Karpas-422 (cell line): Measurements from ENCODE around the gene CRK. TPM values are rescaled to one million over a fixed set of nuclear protein-coding genes. Genes with fewer than 3 reads are reported as not detected.

ENCODE experiments used
- DNase-seq: peaks from one replicate; pipeline ENCODE4 v3.0.0-alpha.2; 2015
- H2AFZ ChIP-seq: fragments of 200-600 bp; sonication (generic); 2 replicates; pipeline ENCODE4 v1.6.1; 2014; ENCODE audit warnings: antibody characterized with exemption, low read length, mixed read lengths
- H3K27ac ChIP-seq: fragments of 200-600 bp; sonication (generic); 2 replicates; pipeline ENCODE4 v1.5.1; 2014; ENCODE audit warnings: mild to moderate bottlenecking, low read length, moderate library complexity
- H3K27me3 ChIP-seq: fragments of 200-600 bp; sonication (generic); 2 replicates; pipeline ENCODE4 v1.6.1; 2014; ENCODE audit warnings: low read length, mixed read lengths
- H3K36me3 ChIP-seq: fragments of 200-600 bp; sonication (generic); 2 replicates; pipeline ENCODE4 v1.6.1; 2014; ENCODE audit warnings: low read length, mixed read lengths; ENCODE audit not compliant: insufficient read depth
- H3K4me1 ChIP-seq: fragments of 200-600 bp; sonication (generic); 2 replicates; pipeline ENCODE4 v1.6.1; 2014; ENCODE audit warnings: mild to moderate bottlenecking, low read length, mixed read lengths
- H3K4me2 ChIP-seq: fragments of 200-600 bp; sonication (generic); 2 replicates; pipeline ENCODE4 v1.6.1; 2014; ENCODE audit warnings: low read length, low read depth, mild to moderate bottlenecking; ENCODE audit not compliant: poor library complexity, severe bottlenecking
- H3K4me3 ChIP-seq: fragments of 200-600 bp; sonication (generic); 2 replicates; pipeline ENCODE4 v1.5.1; 2014; ENCODE audit warnings: mild to moderate bottlenecking, antibody characterized with exemption, low read length, mixed read lengths
- H3K79me2 ChIP-seq: fragments of 200-600 bp; sonication (generic); 2 replicates; pipeline ENCODE4 v1.6.1; 2014; ENCODE audit warnings: mild to moderate bottlenecking, low read length, mixed read lengths
- H3K9ac ChIP-seq: fragments of 200-600 bp; sonication (generic); 2 replicates; pipeline ENCODE4 v1.6.0; 2014; ENCODE audit warnings: low read length
- H3K9me2 ChIP-seq: fragments of 200-600 bp; sonication (generic), shearing (Covaris generic); replicated peaks from 2 replicates; pipeline ENCODE4 v1.6.0; 2014; ENCODE audit warnings: mild to moderate bottlenecking, low read length, moderate library complexity; ENCODE audit not compliant: insufficient read depth
- H3K9me3 ChIP-seq: fragments of 300-700, 200-600 bp; sonication (generic); 2 replicates; pipeline ENCODE4 v1.6.1; 2014; ENCODE audit warnings: low read length, mixed read lengths
- H4K20me1 ChIP-seq: fragments of 200-600 bp; sonication (generic); 2 replicates; pipeline ENCODE4 v1.6.1; 2014; ENCODE audit warnings: mild to moderate bottlenecking, antibody characterized with exemption, low read length, low read depth; ENCODE audit not compliant: insufficient read depth
- total RNA-seq: library from RNA; depleted of rRNA; stranded (reverse); fragments of >200 nt; shearing (Covaris generic); gene quantifications from 2 replicates; pipeline ENCODE4 v1.2.3, GENCODE V29; 2014; ENCODE audit warnings: low replicate concordance

Gene CRK
- total RNA-seq, 1 experiment from 2014 or later = 14.1 TPM

- Histone ChIP-seq H3K4me2 (no peak overlapping the region), H4K20me1 (no peaks in the 10 kb centered on the region), H3K9me3 (no peaks in the 10 kb centered on the region), H3K36me3 (no peaks in the 10 kb centered on the region), H3K9ac (no peak overlapping the region), H3K4me1 (peaks cover 13% of the 10 kb centered on the region), H3K27ac (no peak overlapping the region), H2AFZ (no peak overlapping the region), H3K27me3 (no peaks in the 10 kb centered on the region), H3K9me2 (no peaks in the 10 kb centered on the region), H3K79me2 (no peaks in the 10 kb centered on the region), H3K4me3 (no peak overlapping the region)
- no peak for DNase-seq
Measured at GRCh38 chr17:1495265-1495989, 39.4 kb upstream of the CRK start.

DNA sequence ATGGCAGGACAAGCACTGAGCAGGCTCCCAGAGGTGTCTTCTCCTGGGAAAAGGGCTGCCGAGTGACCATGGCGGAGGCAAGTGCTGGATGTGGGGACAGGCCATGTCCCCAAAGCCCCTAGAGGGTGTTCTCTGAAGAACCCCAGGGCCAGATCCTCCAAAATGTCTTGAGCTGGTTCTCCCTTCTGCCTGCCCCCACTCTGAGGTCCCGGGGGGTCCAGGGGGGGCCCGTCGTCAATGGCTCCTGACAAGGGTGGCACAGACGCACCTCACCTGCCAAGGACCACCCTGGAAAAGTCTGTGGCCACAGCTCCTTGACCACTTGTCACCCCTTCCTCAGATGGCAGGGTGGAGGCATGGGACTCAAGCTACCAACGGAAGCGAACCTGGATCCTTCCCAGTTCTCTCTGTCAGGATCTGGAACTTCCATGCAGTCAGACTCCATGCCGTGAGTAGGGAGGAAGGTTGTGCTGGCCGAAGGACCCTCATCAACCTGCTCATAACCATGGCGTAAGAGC lies 38.8 kb upstream of the CRK start:
- no peak overlapping the region for H3K27ac ChIP-seq
- no peaks in the 10 kb centered on the region for H3K36me3 ChIP-seq
- H3K4me3 ChIP-seq = no peak overlapping the region
- H3K9ac ChIP-seq = no peak overlapping the region
- H3K9me3 ChIP-seq = no peaks in the 10 kb centered on the region
- peaks cover 15% of the 10 kb centered on the region for H3K4me1 ChIP-seq
- no peak overlapping the region for H3K4me2 ChIP-seq
- no peak overlapping the region for H2AFZ ChIP-seq
- no peaks in the 10 kb centered on the region for H3K79me2 ChIP-seq
- no peaks in the 10 kb centered on the region for H3K9me2 ChIP-seq
- H4K20me1 ChIP-seq = no peaks in the 10 kb centered on the region
- no peak for DNase-seq
- H3K27me3 ChIP-seq = no peaks in the 10 kb centered on the region

- H3K9me2 ChIP-seq = no peaks in the 10 kb centered on the region
- H3K4me1 ChIP-seq = peaks cover 15% of the 10 kb centered on the region
- no peaks in the 10 kb centered on the region for H3K9me3 ChIP-seq
- H3K4me2 ChIP-seq = no peak overlapping the region
- no peak overlapping the region for H3K27ac ChIP-seq
- H3K36me3 ChIP-seq = no peaks in the 10 kb centered on the region
- no peaks in the 10 kb centered on the region for H4K20me1 ChIP-seq
- H2AFZ ChIP-seq = no peak overlapping the region
- DNase-seq = no peak
- H3K27me3 ChIP-seq = no peaks in the 10 kb centered on the region
- no peaks in the 10 kb centered on the region for H3K79me2 ChIP-seq
- no peak overlapping the region for H3K9ac ChIP-seq
- H3K4me3 ChIP-seq = no peak overlapping the region
Measured at GRCh38 chr17:1494203-1494602, 38.2 kb upstream of the CRK start.

DNA sequence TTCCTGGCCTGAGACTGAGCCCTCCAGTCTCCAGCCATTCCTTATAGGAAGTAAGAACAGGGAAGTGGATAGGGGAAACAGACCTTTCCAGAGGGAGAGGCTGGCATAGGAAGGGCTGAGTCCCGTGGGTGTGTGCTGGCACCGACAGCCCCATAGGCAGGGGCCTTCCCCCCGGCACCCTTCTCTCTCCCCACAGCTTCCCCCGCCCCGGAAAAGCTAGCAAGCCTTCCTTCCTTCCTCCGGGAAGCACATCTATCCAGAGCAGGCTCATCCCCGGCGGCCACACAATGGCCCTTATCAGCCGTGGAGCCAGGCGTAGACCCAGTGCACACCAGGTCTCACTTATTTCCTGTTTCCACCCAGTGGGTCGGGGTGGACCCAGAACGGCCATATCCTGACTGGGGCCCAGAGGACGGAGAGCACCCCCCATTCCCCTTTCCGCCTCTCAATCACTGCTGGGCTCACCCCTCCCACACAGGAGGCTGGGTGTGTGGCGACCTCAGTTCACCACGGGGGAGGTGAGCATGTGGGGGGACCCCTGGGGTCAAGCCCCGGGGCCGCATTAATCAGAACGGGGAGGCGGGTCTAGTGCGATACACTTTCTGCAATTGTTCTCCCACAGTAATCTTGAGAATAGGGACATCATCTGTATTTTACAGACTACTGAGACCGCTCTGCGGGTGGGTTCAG lies 37.4 kb upstream of the CRK start:
- Histone ChIP-seq H3K4me2 (no peak overlapping the region), H4K20me1 (no peaks in the 10 kb centered on the region)

DNA sequence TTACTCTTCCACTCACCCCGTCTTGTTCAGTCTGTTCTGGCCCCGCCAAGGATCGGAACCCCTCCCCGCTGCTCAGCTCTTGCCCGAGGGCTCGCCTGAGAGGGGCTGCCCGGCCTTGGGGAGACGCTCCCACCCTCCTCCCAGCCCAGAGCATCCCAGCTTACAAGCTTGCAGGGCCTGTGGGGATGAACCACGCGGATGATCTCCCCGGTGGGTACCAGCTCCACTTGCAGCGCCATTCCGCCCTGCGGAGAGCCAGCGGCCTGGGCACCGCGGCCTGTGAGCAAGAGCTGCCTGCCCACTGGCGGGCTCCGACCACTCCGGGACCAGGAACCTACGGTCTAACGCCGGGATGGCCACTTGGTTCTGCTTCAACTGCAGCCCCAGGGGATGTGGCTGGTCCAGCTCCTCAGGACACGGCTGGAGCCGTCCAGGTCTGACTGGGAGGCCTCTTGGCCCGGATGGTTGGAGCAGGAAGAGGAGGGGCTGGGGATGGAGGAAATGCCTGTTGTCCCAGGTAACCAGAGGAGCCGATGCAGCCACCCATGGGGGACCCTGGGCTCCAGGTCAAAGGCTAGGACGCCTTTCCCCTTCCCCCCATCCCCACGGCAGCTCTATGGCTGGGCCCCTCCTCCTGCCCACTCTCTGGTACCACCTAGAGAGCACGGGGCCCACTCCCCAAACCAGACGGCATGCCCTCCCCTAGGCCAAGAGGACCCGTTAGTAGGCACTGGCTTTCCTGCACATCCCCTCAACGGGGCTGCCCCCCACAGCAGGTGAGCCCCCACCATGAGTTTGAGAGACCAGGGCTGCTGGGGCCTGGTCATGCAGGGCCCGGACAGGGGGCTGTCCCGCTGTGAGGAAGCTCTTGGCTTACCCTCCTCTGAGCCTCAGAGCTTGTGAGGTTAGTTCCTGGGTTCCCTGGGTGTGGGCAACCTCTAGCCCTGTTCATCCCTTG lies 36.5 kb upstream of the CRK start, which contains the start of gene MYO1C:
Gene MYO1C, minus strand, starts transcription at position 438 of the 958 bp plus-strand sequence. Its CDS starts 199 bp downstream, at position 239.
- H3K79me2 ChIP-seq = no peaks in the 10 kb centered on the region
- H3K27ac ChIP-seq = no peak within 1 kb of the TSS
- H3K9me2 ChIP-seq = no peaks in the 10 kb centered on the region
- H3K4me3 ChIP-seq = peak within 1 kb of the TSS; percentile 68; the same call in 1 of the 2 replicates
- peak within 1 kb of the TSS; percentile 61 for H2AFZ ChIP-seq
- peak within 1 kb of the TSS; percentile 76 for H3K9ac ChIP-seq
- DNase-seq = no peak
- H3K9me3 ChIP-seq = no peaks in the 10 kb centered on the region
- no peaks in the 10 kb centered on the region for H3K36me3 ChIP-seq
- peaks cover 27% of the 10 kb centered on the region for H3K4me1 ChIP-seq
- peak within 1 kb of the TSS; percentile 74 for H3K4me2 ChIP-seq
- H4K20me1 ChIP-seq = no peaks in the 10 kb centered on the region
- H3K27me3 ChIP-seq = no peaks in the 10 kb centered on the region

More for the DNA sequence above, 37.4 kb upstream of the CRK start:
- Histone ChIP-seq H3K9ac (no peak overlapping the region), H2AFZ (no peak overlapping the region), H3K36me3 (no peaks in the 10 kb centered on the region), H3K79me2 (no peaks in the 10 kb centered on the region), H3K27me3 (no peaks in the 10 kb centered on the region), H3K4me1 (peaks cover 18% of the 10 kb centered on the region), H3K4me3 (no peak overlapping the region), H3K9me2 (no peaks in the 10 kb centered on the region), H3K27ac (no peak overlapping the region), H3K9me3 (no peaks in the 10 kb centered on the region)
- DNase-seq = no peak

- Histone ChIP-seq H3K9ac (peak overlapping the region; percentile 87), H3K9me3 (no peaks in the 10 kb centered on the region), H2AFZ (peak overlapping the region; percentile 66), H3K4me2 (peak overlapping the region; percentile 96), H3K27ac (peak overlapping the region; percentile 55), H3K4me3 (peak overlapping the region; percentile 86), H3K36me3 (no peaks in the 10 kb centered on the region), H4K20me1 (no peaks in the 10 kb centered on the region), H3K4me1 (peaks cover 36% of the 10 kb centered on the region), H3K9me2 (no peaks in the 10 kb centered on the region), H3K79me2 (no peaks in the 10 kb centered on the region), H3K27me3 (no peaks in the 10 kb centered on the region)
- DNase-seq = peak; percentile 80
Measured at GRCh38 chr17:1491443-1492248, 35.6 kb upstream of the CRK start.

GRCh38 chr17:1490643-1491442 lies 34.8 kb upstream of the CRK start:
- Histone ChIP-seq H4K20me1 (no peaks in the 10 kb centered on the region), H3K4me1 (peaks cover 43% of the 10 kb centered on the region), H3K9me3 (no peaks in the 10 kb centered on the region), H3K79me2 (no peaks in the 10 kb centered on the region), H3K9ac (peak overlapping the region; percentile 87), H3K36me3 (no peaks in the 10 kb centered on the region), H3K4me3 (peak overlapping the region; percentile 86), H3K27ac (peak overlapping the region; percentile 55), H3K9me2 (no peaks in the 10 kb centered on the region), H2AFZ (peak overlapping the region; percentile 66; the same call in 1 of the 2 replicates), H3K4me2 (peak overlapping the region; percentile 96), H3K27me3 (no peaks in the 10 kb centered on the region)
- peak; percentile 89 for DNase-seq
